ENCODE data around the gene OSBPL2. TPM values are rescaled to one million over a fixed set of nuclear protein-coding genes. Genes with fewer than 3 reads are reported as not detected.

Gene OSBPL2
- total RNA-seq, 4 donors from 2014 or later = 48.4 to 65.1 (median 55.8) TPM

GRCh38 chr20:62286493-62287064 is 48.3 kb downstream of the OSBPL2 start:
- H3K4me1 ChIP-seq = peaks cover 0 to 18% (median 8%) of the 10 kb centered on the region in 3 donors
- intact Hi-C loops (cut with DNase I) = no loop called here
- H3K27ac ChIP-seq = peak overlapping the region in 3 of 4 donors; percentile 27 to 60 (median 39)
- H3K36me3 ChIP-seq = peaks cover 19 to 100% (median 29%) of the 10 kb centered on the region in 3 donors
- H3K9me3 ChIP-seq = no peaks in the 10 kb centered on the region
- no peak for DNase-seq
- 81 to 87% methylated on average over 14 to 21 of the region's 25 CpGs for WGBS, 2 donors
- no peak overlapping the region for H3K4me3 ChIP-seq
- H3K27me3 ChIP-seq = no peaks in the 10 kb centered on the region
- TF ChIP-seq POLR2A (IDR thresholded peaks at IDR 0.05) = no peak
- TF ChIP-seq, protein P1, sequence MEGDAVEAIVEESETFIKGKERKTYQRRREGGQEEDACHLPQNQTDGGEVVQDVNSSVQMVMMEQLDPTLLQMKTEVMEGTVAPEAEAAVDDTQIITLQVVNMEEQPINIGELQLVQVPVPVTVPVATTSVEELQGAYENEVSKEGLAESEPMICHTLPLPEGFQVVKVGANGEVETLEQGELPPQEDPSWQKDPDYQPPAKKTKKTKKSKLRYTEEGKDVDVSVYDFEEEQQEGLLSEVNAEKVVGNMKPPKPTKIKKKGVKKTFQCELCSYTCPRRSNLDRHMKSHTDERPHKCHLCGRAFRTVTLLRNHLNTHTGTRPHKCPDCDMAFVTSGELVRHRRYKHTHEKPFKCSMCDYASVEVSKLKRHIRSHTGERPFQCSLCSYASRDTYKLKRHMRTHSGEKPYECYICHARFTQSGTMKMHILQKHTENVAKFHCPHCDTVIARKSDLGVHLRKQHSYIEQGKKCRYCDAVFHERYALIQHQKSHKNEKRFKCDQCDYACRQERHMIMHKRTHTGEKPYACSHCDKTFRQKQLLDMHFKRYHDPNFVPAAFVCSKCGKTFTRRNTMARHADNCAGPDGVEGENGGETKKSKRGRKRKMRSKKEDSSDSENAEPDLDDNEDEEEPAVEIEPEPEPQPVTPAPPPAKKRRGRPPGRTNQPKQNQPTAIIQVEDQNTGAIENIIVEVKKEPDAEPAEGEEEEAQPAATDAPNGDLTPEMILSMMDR (IDR thresholded peaks at IDR 0.05) = no peak

- TF ChIP-seq, protein P1 (IDR thresholded peaks at IDR 0.05) = no peak
- peaks cover 14 to 100% (median 29%) of the 10 kb centered on the region in 3 donors for H3K36me3 ChIP-seq
Measured at GRCh38 chr20:62287129-62287528, 48.8 kb downstream of the OSBPL2 start.

DNA sequence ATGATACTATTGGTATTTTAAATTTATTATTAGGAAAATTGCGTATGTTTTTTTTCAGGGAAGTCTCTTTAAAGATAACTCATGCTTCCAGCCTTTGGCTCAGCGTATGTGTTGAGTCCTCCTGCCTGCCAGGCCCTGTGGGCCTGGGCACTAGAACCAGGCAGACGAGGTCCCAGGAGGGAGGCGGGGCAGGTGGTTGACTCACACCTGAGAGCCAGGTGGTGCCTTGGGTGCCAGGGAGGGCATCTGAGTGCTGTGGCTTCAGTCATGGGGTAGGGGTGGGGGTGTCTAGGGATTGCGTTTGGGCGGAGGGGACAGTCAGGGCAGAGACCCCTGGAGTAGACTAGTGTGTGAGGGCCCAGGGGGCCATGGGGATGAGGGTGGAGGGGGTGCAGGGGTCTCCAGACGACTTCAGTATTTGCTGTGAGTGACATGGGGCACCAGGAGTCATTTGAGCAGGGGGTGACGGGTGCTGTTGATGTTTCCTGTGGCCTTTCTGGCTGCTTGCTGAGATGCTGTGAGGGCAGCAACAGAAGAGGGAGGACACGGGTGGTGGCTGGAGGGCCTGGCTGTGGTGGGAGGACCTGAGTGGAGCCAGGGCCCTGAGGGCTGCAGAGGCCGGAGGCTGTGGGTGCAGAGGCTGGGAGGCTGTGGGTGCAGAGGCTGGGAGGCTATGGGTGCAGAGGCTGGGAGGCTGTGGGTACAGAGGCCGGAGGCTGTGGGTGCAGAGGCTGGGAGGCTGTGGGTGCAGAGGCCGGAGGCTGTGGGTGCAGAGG is 49.6 kb downstream of the OSBPL2 start:
- TF ChIP-seq, protein P1 (IDR thresholded peaks at IDR 0.05) = no peak
- TF ChIP-seq POLR2A (IDR thresholded peaks at IDR 0.05) = no peak
- H3K4me1 ChIP-seq = peaks cover 0 to 18% (median 8%) of the 10 kb centered on the region in 3 donors
- peaks cover 12 to 100% (median 31%) of the 10 kb centered on the region in 3 donors for H3K36me3 ChIP-seq
- intact Hi-C loops (cut with DNase I) = no loop called here
- no peak overlapping the region for H3K4me3 ChIP-seq
- no peaks in the 10 kb centered on the region for H3K9me3 ChIP-seq
- no peaks in the 10 kb centered on the region for H3K27me3 ChIP-seq
- peak overlapping the region in 1 of 4 donors; percentile 29 for H3K27ac ChIP-seq
- DNase-seq = no peak
- 75 to 81% methylated on average over 6 to 9 of the region's 12 CpGs for WGBS, 2 donors

More at GRCh38 chr20:62287129-62287528, 48.8 kb downstream of the OSBPL2 start:
- Histone ChIP-seq H3K4me3 (no peak overlapping the region), H3K9me3 (no peaks in the 10 kb centered on the region), H3K27me3 (no peaks in the 10 kb centered on the region), H3K4me1 (peaks cover 0 to 18% (median 8%) of the 10 kb centered on the region in 3 donors), H3K27ac (no peak overlapping the region)
- no peak for DNase-seq
- 83 to 94% methylated on average over 6 of the region's 6 CpGs for WGBS, 2 donors
- intact Hi-C loops (cut with DNase I) = no loop called here

- TF ChIP-seq, protein P1 (IDR thresholded peaks at IDR 0.05) = no peak
- TF ChIP-seq POLR2A (IDR thresholded peaks at IDR 0.05) = no peak
- H3K4me3 ChIP-seq = no peak overlapping the region
- H3K27ac ChIP-seq = no peak overlapping the region
- peaks cover 12 to 100% (median 36%) of the 10 kb centered on the region in 3 donors for H3K36me3 ChIP-seq
- H3K4me1 ChIP-seq = peaks cover 0 to 18% (median 8%) of the 10 kb centered on the region in 3 donors
- no peak for DNase-seq
- H3K27me3 ChIP-seq = no peaks in the 10 kb centered on the region
- H3K9me3 ChIP-seq = no peaks in the 10 kb centered on the region
- intact Hi-C loops (cut with DNase I) = no loop called here
- 87 to 90% methylated on average over 15 of the region's 15 CpGs for WGBS, 2 donors
Measured at GRCh38 chr20:62288535-62289105, 50.3 kb downstream of the OSBPL2 start.

- peaks cover 0 to 18% (median 8%) of the 10 kb centered on the region in 3 donors for H3K4me1 ChIP-seq
- TF ChIP-seq, protein P1 (IDR thresholded peaks at IDR 0.05) = no peak
- TF ChIP-seq POLR2A (IDR thresholded peaks at IDR 0.05) = no peak
- no peak overlapping the region for H3K27ac ChIP-seq
- H3K4me3 ChIP-seq = no peak overlapping the region
- intact Hi-C loops (cut with DNase I) = no loop called here
- no peak for DNase-seq
- H3K27me3 ChIP-seq = no peaks in the 10 kb centered on the region
- H3K36me3 ChIP-seq = peaks cover 12 to 100% (median 32%) of the 10 kb centered on the region in 3 donors
- WGBS, 2 donors = 81% methylated on average over 4 to 11 of the region's 14 CpGs
- no peaks in the 10 kb centered on the region for H3K9me3 ChIP-seq
Measured at GRCh38 chr20:62289131-62289530, 50.8 kb downstream of the OSBPL2 start.

Measured in esophagus squamous epithelium (tissue), 5 donors.